ENCODE data around the gene RPS29. TPM values are rescaled to one million over a fixed set of nuclear protein-coding genes. Genes with fewer than 3 reads are reported as not detected.
A peak's percentile ranks its signal among the peaks of the same experiment; 100 is the strongest.

RPS29 gene
- total and polyA plus RNA-seq, 2 of the 13 experiments (the other 11 are each of a cell fraction or from before 2014, with no cell fraction given), result 4,303 to 8,215 TPM

DNA sequence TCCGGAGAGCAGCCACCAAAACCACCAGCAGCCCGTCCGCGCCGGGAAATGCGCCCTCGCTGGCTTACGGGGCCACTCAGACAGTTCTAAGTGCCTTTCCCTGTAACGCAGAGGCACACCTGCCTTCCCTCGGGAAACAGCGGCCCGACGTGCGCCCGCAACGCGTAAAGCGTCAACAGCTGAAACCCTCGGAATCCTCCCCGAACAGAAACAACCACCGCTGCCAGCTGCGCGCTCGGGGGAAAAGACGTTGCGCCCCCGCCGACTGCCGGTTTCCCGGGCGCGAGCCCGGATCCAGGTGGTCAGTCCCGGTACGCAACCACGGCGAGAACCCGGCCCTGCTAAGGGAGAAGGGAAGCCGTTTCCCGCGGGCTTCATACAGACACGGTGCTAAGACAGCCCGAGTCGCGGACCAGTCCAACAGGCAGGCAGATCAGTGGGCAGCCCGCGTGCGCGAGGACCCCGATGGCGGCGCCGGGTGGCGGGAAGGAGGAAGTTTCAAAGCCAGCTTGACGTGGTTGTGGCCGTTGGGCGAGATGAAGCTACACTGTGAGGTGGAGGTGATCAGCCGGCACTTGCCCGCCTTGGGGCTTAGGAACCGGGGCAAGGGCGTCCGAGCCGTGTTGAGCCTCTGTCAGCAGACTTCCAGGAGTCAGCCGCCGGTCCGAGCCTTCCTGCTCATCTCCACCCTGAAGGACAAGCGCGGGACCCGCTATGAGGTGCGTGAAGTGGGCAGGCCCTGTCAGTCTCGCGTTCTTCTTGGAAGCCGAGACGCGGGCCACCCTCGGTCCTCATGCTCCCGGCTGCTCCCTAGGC lies 12.5 kb upstream of the RPS29 start, which contains the start of gene LRR1 (continued):
- TF ChIP-seq, protein P1, sequence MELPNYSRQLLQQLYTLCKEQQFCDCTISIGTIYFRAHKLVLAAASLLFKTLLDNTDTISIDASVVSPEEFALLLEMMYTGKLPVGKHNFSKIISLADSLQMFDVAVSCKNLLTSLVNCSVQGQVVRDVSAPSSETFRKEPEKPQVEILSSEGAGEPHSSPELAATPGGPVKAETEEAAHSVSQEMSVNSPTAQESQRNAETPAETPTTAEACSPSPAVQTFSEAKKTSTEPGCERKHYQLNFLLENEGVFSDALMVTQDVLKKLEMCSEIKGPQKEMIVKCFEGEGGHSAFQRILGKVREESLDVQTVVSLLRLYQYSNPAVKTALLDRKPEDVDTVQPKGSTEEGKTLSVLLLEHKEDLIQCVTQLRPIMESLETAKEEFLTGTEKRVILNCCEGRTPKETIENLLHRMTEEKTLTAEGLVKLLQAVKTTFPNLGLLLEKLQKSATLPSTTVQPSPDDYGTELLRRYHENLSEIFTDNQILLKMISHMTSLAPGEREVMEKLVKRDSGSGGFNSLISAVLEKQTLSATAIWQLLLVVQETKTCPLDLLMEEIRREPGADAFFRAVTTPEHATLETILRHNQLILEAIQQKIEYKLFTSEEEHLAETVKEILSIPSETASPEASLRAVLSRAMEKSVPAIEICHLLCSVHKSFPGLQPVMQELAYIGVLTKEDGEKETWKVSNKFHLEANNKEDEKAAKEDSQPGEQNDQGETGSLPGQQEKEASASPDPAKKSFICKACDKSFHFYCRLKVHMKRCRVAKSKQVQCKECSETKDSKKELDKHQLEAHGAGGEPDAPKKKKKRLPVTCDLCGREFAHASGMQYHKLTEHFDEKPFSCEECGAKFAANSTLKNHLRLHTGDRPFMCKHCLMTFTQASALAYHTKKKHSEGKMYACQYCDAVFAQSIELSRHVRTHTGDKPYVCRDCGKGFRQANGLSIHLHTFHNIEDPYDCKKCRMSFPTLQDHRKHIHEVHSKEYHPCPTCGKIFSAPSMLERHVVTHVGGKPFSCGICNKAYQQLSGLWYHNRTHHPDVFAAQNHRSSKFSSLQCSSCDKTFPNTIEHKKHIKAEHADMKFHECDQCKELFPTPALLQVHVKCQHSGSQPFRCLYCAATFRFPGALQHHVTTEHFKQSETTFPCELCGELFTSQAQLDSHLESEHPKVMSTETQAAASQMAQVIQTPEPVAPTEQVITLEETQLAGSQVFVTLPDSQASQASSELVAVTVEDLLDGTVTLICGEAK (IDR thresholded peaks at IDR 0.05), result no peak
- TF ChIP-seq, protein P1 (CRISPR knock-in tag; IDR thresholded peaks at IDR 0.05), result peak; percentile 72
- TF ChIP-seq HOMEZ (CRISPR knock-in tag; IDR thresholded peaks at IDR 0.05; ENCODE audit: low read depth) (peak; percentile 10; the same call in 1 of the 2 replicates), TIGD3 (CRISPR knock-in tag; IDR thresholded peaks at IDR 0.05; ENCODE audit: borderline replicate concordance) (peak; percentile 42; the same call in 1 of the 2 replicates), ATRX (CRISPR knock-in tag; IDR thresholded peaks at IDR 0.05; ENCODE audit: borderline replicate concordance) (no peak), NFE2L2 (IDR thresholded peaks at IDR 0.05; ENCODE audit: low read length) (no peak), ZNF263 (CRISPR knock-in tag; IDR thresholded peaks at IDR 0.05) (peak; percentile 71), XBP1 (CRISPR knock-in tag; IDR thresholded peaks at IDR 0.05) (0 out of 2 replicates have a peak, but pooled peaks have one; percentile 52), ZC3H4 (CRISPR knock-in tag; IDR thresholded peaks at IDR 0.05; ENCODE audit: borderline replicate concordance) (no peak), SAP130 (CRISPR knock-in tag; IDR thresholded peaks at IDR 0.05; ENCODE audit: low read depth) (peak; percentile 94), MIXL1 (CRISPR knock-in tag; IDR thresholded peaks at IDR 0.05) (peak; percentile 39; the same call in 1 of the 2 replicates), ZBTB39 (CRISPR knock-in tag; IDR thresholded peaks at IDR 0.05) (peak; percentile 31; the same call in 1 of the 2 replicates)
- TF ChIP-seq, protein P2, sequence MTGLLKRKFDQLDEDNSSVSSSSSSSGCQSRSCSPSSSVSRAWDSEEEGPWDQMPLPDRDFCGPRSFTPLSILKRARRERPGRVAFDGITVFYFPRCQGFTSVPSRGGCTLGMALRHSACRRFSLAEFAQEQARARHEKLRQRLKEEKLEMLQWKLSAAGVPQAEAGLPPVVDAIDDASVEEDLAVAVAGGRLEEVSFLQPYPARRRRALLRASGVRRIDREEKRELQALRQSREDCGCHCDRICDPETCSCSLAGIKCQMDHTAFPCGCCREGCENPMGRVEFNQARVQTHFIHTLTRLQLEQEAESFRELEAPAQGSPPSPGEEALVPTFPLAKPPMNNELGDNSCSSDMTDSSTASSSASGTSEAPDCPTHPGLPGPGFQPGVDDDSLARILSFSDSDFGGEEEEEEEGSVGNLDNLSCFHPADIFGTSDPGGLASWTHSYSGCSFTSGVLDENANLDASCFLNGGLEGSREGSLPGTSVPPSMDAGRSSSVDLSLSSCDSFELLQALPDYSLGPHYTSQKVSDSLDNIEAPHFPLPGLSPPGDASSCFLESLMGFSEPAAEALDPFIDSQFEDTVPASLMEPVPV (CRISPR knock-in tag; IDR thresholded peaks at IDR 0.05), result peak; percentile 75; the same call in 1 of the 2 replicates
